Parathyroid adenoma (tissue), 2 donors: ENCODE results near the gene CFAP57.

Experiments used
- H2AFZ ChIP-seq: fragments of 300-600 bp; sonication (generic); one replicate; pipeline ENCODE4 v1.7.0; 2017; ENCODE audit warnings: antibody characterized with exemption, mild to moderate bottlenecking
- H3K27ac ChIP-seq: fragments of 300-600 bp; sonication (generic); one replicate; pipeline ENCODE4 v1.7.0; 2017
- H3K27me3 ChIP-seq: fragments of 300-600 bp; sonication (generic); one replicate; pipeline ENCODE4 v1.7.0; 2017; ENCODE audit warnings: low read length; ENCODE audit not compliant: control insufficient read depth, insufficient read depth
- H3K36me3 ChIP-seq: fragments of 300-600 bp; sonication (generic); one replicate; pipeline ENCODE4 v1.7.0; 2017; ENCODE audit warnings: low read length; ENCODE audit not compliant: control insufficient read depth, insufficient read depth
- H3K4me1 ChIP-seq: fragments of 300-600 bp; sonication (generic); one replicate; pipeline ENCODE4 v1.7.0; 2017; ENCODE audit warnings: control low read depth
- H3K4me2 ChIP-seq: fragments of 300-600 bp; sonication (generic); one replicate; pipeline ENCODE4 v1.7.0; 2017; ENCODE audit warnings: low read length
- H3K4me3 ChIP-seq: fragments of 300-600 bp; sonication (generic); one replicate; pipeline ENCODE4 v1.7.0; 2017; ENCODE audit warnings: low read depth, low read length
- H3K79me2 ChIP-seq: fragments of 300-600 bp; sonication (generic); one replicate; pipeline ENCODE4 v1.7.0; 2017; ENCODE audit warnings: control low read depth
- H3K9ac ChIP-seq: fragments of 300-600 bp; sonication (generic); one replicate; pipeline ENCODE4 v1.7.0; 2017; ENCODE audit warnings: mild to moderate bottlenecking
- H3K9me3 ChIP-seq: fragments of 300-600 bp; sonication (generic); one replicate; pipeline ENCODE4 v1.7.0; 2017; ENCODE audit warnings: low read length; ENCODE audit not compliant: control insufficient read depth
- TF ChIP-seq, protein P1 (sequence below): fragments of 300-600 bp; sonication (generic); IDR thresholded peaks from one replicate; pipeline ENCODE4 v1.7.0; 2017; ENCODE audit warnings: antibody characterized with exemption, mild to moderate bottlenecking
- donor health status: primary hyperparathyroidism.

CFAP57 gene

DNA sequence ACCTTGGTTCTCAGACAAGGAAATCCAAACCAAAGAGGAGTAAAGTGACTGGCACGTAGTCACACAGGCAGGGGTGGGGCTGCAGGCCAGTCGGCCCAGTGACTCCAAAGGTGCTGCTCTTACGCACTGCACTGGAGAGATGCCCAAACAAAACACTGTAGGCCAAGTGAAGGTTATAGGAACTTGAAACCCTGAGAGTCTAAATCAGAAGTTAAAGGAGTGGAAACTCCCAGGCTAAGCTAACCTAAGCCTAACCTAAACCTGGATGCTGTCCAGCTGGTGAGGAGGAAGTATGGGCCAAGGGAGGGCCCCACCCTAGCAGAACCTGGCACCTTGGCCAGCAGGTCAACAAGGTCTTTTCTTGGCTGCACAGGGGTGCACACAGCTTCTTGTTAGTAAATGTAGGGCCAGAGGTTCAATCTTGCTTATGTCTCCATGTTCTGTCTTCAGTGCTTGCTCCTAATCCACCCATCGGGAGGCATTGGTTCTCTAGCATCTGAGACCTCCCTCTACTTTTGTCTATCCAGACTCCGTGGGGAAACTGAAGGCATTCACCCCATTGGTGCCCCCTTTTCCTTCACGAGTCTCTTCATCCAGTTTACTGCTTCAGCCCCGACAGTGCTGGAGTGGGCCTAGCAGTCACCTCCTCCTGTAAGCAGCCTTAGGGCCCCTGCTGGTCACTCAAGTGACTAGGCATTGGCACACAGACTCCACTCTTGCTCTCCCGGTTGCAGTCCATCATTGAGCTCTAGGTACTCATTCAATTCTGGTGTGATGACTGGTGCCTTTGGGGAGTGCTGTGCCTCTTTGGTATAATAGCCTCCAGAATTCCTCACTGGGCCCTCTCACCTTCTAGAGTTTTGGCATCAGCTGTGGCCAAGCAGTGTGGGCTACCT, 84.8 kb downstream of the CFAP57 start:
- no peaks in the 10 kb centered on the region for H3K79me2 ChIP-seq
- H3K4me1 ChIP-seq, result no peaks in the 10 kb centered on the region
- TF ChIP-seq, protein P1, sequence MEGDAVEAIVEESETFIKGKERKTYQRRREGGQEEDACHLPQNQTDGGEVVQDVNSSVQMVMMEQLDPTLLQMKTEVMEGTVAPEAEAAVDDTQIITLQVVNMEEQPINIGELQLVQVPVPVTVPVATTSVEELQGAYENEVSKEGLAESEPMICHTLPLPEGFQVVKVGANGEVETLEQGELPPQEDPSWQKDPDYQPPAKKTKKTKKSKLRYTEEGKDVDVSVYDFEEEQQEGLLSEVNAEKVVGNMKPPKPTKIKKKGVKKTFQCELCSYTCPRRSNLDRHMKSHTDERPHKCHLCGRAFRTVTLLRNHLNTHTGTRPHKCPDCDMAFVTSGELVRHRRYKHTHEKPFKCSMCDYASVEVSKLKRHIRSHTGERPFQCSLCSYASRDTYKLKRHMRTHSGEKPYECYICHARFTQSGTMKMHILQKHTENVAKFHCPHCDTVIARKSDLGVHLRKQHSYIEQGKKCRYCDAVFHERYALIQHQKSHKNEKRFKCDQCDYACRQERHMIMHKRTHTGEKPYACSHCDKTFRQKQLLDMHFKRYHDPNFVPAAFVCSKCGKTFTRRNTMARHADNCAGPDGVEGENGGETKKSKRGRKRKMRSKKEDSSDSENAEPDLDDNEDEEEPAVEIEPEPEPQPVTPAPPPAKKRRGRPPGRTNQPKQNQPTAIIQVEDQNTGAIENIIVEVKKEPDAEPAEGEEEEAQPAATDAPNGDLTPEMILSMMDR, result no peak
- no peaks in the 10 kb centered on the region for H3K9me3 ChIP-seq
- H3K9ac ChIP-seq, result no peak overlapping the region
- H3K27me3 ChIP-seq, result no peaks in the 10 kb centered on the region
- H3K27ac ChIP-seq, result no peak overlapping the region
- no peak overlapping the region for H2AFZ ChIP-seq
- H3K36me3 ChIP-seq, result no peaks in the 10 kb centered on the region
- no peak overlapping the region for H3K4me2 ChIP-seq
- no peak overlapping the region for H3K4me3 ChIP-seq

DNA sequence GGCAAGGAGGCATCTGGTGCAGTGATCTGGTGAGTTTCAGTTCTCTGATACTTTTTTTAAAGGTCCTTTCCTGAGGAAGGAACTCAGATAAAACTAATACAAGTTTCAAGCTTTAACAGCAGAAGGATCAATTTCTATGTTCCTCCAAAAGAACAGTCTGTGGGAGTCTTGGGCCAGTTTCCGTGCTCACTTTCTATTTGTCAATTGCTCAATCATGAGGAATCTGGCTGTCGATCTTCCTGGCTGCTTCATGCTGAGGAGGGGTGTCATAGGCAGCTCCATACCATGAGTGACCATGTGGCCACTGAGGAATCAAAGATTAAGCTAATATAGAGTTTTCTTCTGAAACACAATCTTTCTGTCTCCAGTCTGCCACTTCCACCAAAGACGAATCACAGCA, 86.2 kb downstream of the CFAP57 start:
- no peak overlapping the region for H3K27ac ChIP-seq
- TF ChIP-seq, protein P1, result no peak

DNA sequence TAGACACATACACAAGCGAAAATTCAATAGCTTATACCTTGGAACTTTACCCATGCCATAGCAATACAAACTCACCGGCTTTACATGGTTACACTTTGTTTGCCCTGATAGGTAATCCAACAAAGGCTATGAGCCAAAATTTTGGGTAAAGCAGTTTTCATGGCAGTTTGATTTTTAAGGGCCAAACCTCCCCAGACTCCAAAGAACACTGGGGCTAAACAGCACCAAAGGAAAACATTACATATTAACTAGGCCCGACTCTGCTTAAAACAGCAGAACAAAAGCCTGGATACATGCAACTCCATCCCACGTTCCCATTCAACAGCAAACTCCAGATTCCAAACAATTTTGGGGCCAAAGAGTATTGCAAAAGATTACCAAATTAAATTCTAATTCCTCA, 93.3 kb downstream of the CFAP57 start:
- TF ChIP-seq, protein P1, result no peak
- Histone ChIP-seq H3K9ac (no peak overlapping the region), H3K27me3 (no peaks in the 10 kb centered on the region), H3K4me3 (no peak overlapping the region), H3K9me3 (no peaks in the 10 kb centered on the region), H3K79me2 (no peaks in the 10 kb centered on the region), H3K36me3 (no peaks in the 10 kb centered on the region), H3K4me2 (no peak overlapping the region), H3K27ac (no peak overlapping the region), H3K4me1 (no peaks in the 10 kb centered on the region), H2AFZ (no peak overlapping the region)

More for the DNA sequence above, 86.2 kb downstream of the CFAP57 start:
- H3K4me3 ChIP-seq, result no peak overlapping the region
- H3K4me1 ChIP-seq, result no peaks in the 10 kb centered on the region
- no peaks in the 10 kb centered on the region for H3K9me3 ChIP-seq
- no peak overlapping the region for H3K4me2 ChIP-seq
- no peaks in the 10 kb centered on the region for H3K36me3 ChIP-seq
- H2AFZ ChIP-seq, result no peak overlapping the region
- H3K79me2 ChIP-seq, result no peaks in the 10 kb centered on the region
- H3K27me3 ChIP-seq, result no peaks in the 10 kb centered on the region
- no peak overlapping the region for H3K9ac ChIP-seq

DNA sequence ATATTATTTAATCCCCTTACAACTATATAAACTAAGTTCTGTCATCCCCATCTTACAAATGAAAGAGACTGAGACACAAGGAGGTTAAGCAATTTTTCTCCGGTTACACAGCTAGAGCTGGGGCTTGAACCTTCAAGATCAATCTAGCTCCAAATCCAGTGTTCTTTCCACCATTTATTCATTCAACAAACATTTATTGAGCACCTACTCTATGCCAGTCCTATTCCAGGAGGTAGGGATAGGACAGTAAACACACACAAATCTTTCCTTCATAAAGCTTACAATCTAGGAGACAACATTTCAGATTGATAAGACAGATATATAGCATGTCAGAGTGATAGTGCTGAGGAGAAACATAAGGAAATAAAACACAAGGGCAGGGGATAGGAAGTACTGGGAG, 94.8 kb downstream of the CFAP57 start:
- Histone ChIP-seq H3K4me1 (peaks cover 2% of the 10 kb centered on the region), H3K9ac (no peak overlapping the region), H3K4me3 (no peak overlapping the region), H3K36me3 (no peaks in the 10 kb centered on the region), H2AFZ (no peak overlapping the region), H3K27me3 (no peaks in the 10 kb centered on the region), H3K9me3 (no peaks in the 10 kb centered on the region), H3K4me2 (no peak overlapping the region), H3K79me2 (no peaks in the 10 kb centered on the region), H3K27ac (no peak overlapping the region)
- TF ChIP-seq, protein P1, result no peak
